AG04450 (cell line): ENCODE results near the gene MTHFD2L. TPM values are rescaled to one million over a fixed set of nuclear protein-coding genes. Genes with fewer than 3 reads are reported as not detected.

ENCODE experiments used
- CTCF ChIA-PET: fragments of 300-600, 350-600 bp; formaldehyde crosslinking; extraction: SDS; loops from one replicate; lab custom pipeline; 2022; ENCODE audit warnings: antibody characterized with exemption, inconsistent platforms; lab: Charles Lee
- POLR2A ChIA-PET: fragments of 350-600 bp; formaldehyde crosslinking; extraction: SDS; loops from one replicate; lab custom pipeline; 2021; ENCODE audit warnings: antibody characterized with exemption, inconsistent platforms; lab: Yijun Ruan, JAX
- DNase-seq: peaks from one replicate; pipeline ENCODE4 v3.0.0-alpha.2; 2011; ENCODE audit warnings: low read depth, low spot score
- H3K27ac ChIP-seq: one replicate; pipeline ENCODE4 v1.5.1; 2012; ENCODE audit warnings: low read depth, low read length, control low read depth
- H3K27me3 ChIP-seq: one replicate; pipeline ENCODE4 v1.6.0; 2012; ENCODE audit warnings: low read length; ENCODE audit not compliant: control insufficient read depth, insufficient read depth
- H3K4me3 ChIP-seq: 2 replicates; pipeline ENCODE4 v1.5.1; 2011; ENCODE audit warnings: mild to moderate bottlenecking, low read depth, low read length, control low read depth
- H3K9me3 ChIP-seq: 2 replicates; pipeline ENCODE4 v1.5.1; 2012; ENCODE audit warnings: low read length; ENCODE audit not compliant: control insufficient read depth, insufficient read depth
- polyA plus RNA-seq: library from polyadenylated mRNA; depleted of rRNA; stranded (reverse); fragments of >200 nt; gene quantifications from 2 replicates; pipeline ENCODE4 v1.2.3, GENCODE V29; 2011
- TF ChIP-seq, protein P1 (sequence below): IDR thresholded peaks from 2 replicates; pipeline ENCODE4 v1.5.1; 2011; ENCODE audit warnings: low read depth, low read length, control low read depth, inconsistent platforms

Gene MTHFD2L
- polyA plus RNA-seq, 1 experiment = 6.2 TPM

DNA sequence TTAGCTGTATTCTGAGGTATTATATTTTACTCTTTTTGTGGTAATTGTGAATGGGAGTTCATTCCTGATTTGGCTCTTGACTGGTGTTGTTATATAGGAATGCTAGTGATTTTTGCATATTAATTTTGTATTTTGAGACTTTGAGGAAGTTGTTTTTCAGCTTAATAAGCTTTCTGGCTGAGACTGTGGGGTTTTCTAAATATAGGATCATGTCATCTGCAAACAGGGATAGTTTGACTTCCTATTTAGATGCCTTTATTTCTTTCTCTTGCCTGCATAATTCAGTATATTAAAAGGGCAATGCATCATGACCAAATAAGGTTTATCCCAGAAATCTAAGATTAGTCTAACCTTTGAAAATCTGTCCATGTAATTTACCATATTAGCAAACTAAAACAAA lies 105.6 kb downstream of the MTHFD2L start:
- TF ChIP-seq, protein P1, sequence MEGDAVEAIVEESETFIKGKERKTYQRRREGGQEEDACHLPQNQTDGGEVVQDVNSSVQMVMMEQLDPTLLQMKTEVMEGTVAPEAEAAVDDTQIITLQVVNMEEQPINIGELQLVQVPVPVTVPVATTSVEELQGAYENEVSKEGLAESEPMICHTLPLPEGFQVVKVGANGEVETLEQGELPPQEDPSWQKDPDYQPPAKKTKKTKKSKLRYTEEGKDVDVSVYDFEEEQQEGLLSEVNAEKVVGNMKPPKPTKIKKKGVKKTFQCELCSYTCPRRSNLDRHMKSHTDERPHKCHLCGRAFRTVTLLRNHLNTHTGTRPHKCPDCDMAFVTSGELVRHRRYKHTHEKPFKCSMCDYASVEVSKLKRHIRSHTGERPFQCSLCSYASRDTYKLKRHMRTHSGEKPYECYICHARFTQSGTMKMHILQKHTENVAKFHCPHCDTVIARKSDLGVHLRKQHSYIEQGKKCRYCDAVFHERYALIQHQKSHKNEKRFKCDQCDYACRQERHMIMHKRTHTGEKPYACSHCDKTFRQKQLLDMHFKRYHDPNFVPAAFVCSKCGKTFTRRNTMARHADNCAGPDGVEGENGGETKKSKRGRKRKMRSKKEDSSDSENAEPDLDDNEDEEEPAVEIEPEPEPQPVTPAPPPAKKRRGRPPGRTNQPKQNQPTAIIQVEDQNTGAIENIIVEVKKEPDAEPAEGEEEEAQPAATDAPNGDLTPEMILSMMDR = no peak
- H3K27me3 ChIP-seq = no peaks in the 10 kb centered on the region
- H3K9me3 ChIP-seq = no peaks in the 10 kb centered on the region
- CTCF ChIA-PET = no interaction called here
- no peak overlapping the region for H3K4me3 ChIP-seq
- POLR2A ChIA-PET = no interaction called here
- no peak overlapping the region for H3K27ac ChIP-seq
- DNase-seq = no peak

DNA sequence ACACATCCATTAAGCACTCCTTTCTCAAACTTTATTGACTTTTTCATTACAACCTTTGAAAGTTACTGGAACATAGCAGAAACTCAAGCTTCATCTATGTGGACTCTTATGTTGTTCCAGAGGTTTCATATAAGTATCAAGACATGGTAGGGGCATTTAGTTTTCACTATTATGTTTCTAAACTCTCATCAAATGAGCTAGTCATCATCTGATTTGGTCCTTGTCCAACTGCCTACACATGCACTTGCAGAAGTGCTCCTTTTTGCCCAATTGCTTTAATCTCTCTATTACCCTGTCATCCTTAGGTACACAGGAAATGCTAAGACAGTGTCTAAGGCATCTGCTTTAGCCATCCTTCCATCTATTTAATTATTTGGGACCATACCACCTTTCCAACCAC lies 108.2 kb downstream of the MTHFD2L start:
- Histone ChIP-seq H3K9me3 (no peaks in the 10 kb centered on the region), H3K27me3 (no peaks in the 10 kb centered on the region), H3K27ac (no peak overlapping the region), H3K4me3 (no peak overlapping the region)
- TF ChIP-seq, protein P1 = no peak
- ChIA-PET CTCF (interaction anchor here (0.6 to 1.5 kb wide), 2 partner anchors 36 to 38 kb away, joined by 3 to 5 read pairs; no protein-coding TSS in a partner anchor), POLR2A (no interaction called here)
- no peak for DNase-seq

DNA sequence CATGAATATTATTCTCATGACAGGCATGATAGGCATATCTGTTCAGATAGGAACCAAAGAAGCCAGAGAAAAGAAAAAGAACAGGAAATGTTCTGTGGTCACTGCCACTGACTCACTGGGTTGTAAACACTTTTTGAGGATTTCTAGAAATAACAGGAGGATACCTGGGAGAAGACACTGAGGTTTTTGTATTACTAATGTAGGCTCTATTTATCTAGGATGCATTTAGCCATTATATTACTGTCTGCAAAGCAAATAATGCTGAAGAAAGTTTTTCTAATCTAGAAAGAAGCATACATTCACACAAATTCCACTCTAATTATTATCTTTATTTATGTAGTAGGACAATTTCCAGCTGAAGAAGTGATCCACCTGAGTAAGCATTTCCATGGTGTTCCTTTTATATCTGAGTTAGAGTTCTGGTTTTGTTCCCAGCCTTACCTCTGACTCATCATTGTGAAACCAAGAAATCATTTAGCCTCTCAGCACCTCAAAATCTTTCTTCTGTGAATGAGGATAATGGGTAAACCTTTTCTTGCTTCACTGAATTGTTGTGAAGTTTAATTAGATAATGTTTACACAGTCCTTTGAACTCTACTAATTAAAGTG lies 110.2 kb downstream of the MTHFD2L start:
- ChIA-PET POLR2A (interaction anchor here (0.7 kb wide), 1 partner anchor 64 kb away, joined by 3 read pairs; no protein-coding TSS in a partner anchor), CTCF (interaction anchor here (0.6 kb wide), 1 partner anchor 37 kb away, joined by 4 read pairs; no protein-coding TSS in a partner anchor)
- Histone ChIP-seq H3K27me3 (no peaks in the 10 kb centered on the region), H3K4me3 (no peak overlapping the region), H3K27ac (no peak overlapping the region), H3K9me3 (no peaks in the 10 kb centered on the region)
- DNase-seq = no peak
- TF ChIP-seq, protein P1 = no peak

DNA sequence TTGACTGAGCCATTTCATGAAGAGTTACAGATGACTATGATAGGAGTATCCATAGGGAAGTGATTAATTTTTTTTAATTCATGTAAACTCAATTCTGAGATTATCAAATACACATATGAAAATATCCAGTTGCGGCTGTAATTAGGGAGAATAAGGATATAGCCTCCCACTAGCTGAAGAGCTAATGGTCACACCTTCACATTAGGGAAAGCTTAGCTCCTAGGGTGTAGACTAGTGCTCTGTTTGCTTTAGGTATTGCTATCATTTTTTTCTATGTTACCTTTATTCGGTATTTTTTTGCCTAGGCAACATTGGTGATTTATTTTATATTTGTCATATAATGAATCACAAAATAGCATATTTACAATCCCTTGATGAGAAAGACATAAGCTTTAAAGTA lies 110.7 kb downstream of the MTHFD2L start:
- DNase-seq = no peak
- TF ChIP-seq, protein P1 = no peak
- POLR2A ChIA-PET = no interaction called here
- CTCF ChIA-PET = no interaction called here
- H3K4me3 ChIP-seq = no peak overlapping the region
- H3K9me3 ChIP-seq = no peaks in the 10 kb centered on the region
- H3K27ac ChIP-seq = no peak overlapping the region
- H3K27me3 ChIP-seq = no peaks in the 10 kb centered on the region

DNA sequence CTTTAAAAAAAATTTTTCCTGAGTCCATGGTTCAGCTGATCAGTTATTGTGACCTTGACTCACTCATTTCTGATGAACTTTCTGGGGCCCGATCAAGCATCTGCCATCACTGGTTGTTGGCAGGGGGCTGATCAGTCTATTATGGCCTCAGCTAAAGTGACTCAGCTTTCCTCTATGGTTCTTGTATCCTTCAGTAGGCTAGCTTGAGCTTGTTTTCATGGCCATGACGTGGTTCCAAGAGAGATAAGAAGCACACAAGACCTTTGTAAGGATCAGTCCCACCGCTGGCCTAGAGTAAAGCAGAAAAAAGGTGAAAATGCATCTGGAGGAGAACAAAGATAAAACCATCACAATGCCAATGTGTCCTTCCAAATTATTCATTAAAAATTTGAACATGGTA lies 120.6 kb downstream of the MTHFD2L start:
- POLR2A ChIA-PET = no interaction called here
- no peak for DNase-seq

More for the DNA sequence above, 120.6 kb downstream of the MTHFD2L start:
- Histone ChIP-seq H3K9me3 (no peaks in the 10 kb centered on the region), H3K27me3 (no peaks in the 10 kb centered on the region), H3K4me3 (no peak overlapping the region), H3K27ac (no peak overlapping the region)
- CTCF ChIA-PET = interaction anchor here (1.1 kb wide), 1 partner anchor 13 kb away, joined by 3 read pairs; no protein-coding TSS in a partner anchor
- TF ChIP-seq, protein P1 = no peak
